Breast epithelium (tissue), 3 donors: ENCODE measurements around the gene HOXD12.

Experiments
- CTCF ChIP-seq, 3 donors: fragments of 450-650 bp; IDR thresholded peaks; one replicate each; pipeline ENCODE4 v1.5.1; 2016 to 2017; ENCODE audit warnings: antibody characterized with exemption in 3 of 3, mild to moderate bottlenecking in 3 of 3, moderate library complexity in 3 of 3
- POLR2A ChIP-seq: fragments of 450-650 bp; IDR thresholded peaks from one replicate; pipeline ENCODE4 v1.6.1; 2016; ENCODE audit warnings: antibody characterized with exemption, mild to moderate bottlenecking, moderate library complexity
- POLR2AphosphoS5 ChIP-seq, 3 donors: sonication (generic); formaldehyde crosslinking; IDR thresholded peaks; one replicate each; pipeline ENCODE4 v1.6.1; 2017; ENCODE audit warnings: antibody characterized with exemption in 3 of 3

- TF ChIP-seq CTCF (IDR thresholded peaks at IDR 0.05) (no peak), POLR2A (no peak), POLR2AphosphoS5 (IDR thresholded peaks at IDR 0.05) (no peak)
Observed at GRCh38 chr2:176094349-176094748, 5.2 kb upstream of the HOXD12 start.
